HG02759 (cell line): ENCODE data around the gene OSBPL1A.
"Not testable (repeated sequence)": the region's sequence is repeated elsewhere in the genome, so short reads cannot be mapped to it uniquely, and the experiment has no call there.

Experiments used
- ATAC-seq: cut with Tn5 transposase; IDR thresholded peaks from one replicate; pipeline ENCODE4 v1.9.1; 2021; ENCODE audit warnings: mild to moderate bottlenecking, moderate library complexity; ENCODE audit not compliant: unreplicated experiment

The OSBPL1A gene

DNA sequence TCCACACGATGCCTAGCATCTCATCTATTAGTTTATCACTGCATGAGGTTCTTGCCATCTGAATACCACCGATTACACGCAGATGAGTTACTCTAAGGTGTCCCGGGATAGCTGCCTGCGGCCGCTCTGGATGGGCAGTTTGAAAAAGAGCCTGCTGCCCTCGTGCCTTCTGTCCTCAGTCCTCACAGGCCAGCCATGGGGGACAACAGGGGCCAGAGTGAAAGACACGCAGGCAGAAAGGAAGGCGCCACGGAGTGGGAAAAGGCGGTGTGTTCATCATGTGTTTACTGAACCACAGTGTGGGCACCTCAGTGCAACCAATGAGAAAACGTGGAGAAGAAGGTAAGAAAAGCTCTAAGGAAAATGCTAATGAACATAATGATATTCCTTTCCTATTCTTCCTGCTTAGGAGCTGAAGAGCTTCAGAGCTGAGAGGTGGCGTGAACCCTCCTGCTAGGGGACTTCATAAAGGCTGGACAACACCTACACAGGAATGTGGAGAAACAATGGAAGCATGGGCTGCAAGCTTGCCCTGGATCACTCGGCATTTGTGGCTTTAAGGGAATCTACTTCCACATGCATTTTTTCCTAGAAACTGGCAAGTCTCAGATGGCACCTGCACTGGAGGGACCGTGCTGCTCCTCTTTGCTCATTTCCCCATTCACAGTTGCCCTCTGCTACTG is 207.8 kb downstream of the OSBPL1A start:
- ATAC-seq = no peak

DNA sequence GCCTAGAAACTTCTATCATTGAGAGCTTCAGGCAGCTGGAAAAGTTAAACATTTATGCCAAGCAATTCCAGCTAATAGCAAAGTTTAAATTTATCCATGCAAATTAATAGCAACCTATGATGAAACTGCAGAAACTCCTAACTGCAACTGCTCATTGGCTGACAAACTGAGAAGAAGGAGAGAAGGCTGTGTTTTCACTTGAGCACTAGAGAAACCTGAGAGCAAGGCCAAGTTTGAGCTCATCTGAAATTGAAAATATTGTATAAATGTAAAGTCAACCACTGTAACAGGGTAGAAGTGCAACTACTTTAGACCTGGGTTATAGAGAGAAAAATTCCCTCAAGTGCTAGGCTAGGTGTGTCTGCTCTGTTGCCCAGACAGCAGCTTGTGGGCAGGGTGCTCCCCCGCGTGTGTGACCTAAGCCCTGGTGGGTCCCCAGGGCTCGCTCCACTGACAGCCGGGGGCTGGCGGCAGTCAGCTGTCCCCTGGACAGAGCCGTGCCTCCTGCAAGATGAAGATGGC is 208.6 kb downstream of the OSBPL1A start:
- peak; percentile 82 for ATAC-seq

- no peak for ATAC-seq
These were observed 209.5 kb downstream of the OSBPL1A start for GRCh38 chr18:24188120-24188519.

GRCh38 chr18:24187689-24188088 is 209.9 kb downstream of the OSBPL1A start:
- ATAC-seq = no peak

DNA sequence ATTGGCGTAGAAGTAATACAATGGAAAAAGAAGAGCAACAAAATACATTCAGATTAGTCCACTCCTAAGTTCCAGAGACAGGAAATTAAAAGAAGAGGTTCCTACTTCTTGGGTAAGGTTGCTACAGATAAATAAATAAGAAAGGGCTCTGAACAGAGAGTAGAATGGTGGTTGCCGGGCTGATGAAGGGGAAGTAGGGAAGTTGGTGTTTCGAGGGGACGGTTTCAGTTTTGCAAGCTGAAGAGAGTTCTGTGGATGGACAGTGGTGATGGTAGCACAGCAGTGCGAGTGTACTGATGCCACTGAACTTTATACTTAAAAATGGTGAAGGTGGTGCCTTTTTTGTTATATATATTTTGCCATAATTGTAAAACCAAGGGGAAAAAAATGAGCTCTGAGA is 210.6 kb downstream of the OSBPL1A start:
- peak; percentile 54 for ATAC-seq

- ATAC-seq = no peak
These were observed 211.8 kb downstream of the OSBPL1A start for GRCh38 chr18:24185805-24186204.

GRCh38 chr18:24181806-24182205 is 215.8 kb downstream of the OSBPL1A start:
- ATAC-seq = no peak

- no peak for ATAC-seq
These were observed 217.6 kb downstream of the OSBPL1A start for GRCh38 chr18:24180048-24180447.

DNA sequence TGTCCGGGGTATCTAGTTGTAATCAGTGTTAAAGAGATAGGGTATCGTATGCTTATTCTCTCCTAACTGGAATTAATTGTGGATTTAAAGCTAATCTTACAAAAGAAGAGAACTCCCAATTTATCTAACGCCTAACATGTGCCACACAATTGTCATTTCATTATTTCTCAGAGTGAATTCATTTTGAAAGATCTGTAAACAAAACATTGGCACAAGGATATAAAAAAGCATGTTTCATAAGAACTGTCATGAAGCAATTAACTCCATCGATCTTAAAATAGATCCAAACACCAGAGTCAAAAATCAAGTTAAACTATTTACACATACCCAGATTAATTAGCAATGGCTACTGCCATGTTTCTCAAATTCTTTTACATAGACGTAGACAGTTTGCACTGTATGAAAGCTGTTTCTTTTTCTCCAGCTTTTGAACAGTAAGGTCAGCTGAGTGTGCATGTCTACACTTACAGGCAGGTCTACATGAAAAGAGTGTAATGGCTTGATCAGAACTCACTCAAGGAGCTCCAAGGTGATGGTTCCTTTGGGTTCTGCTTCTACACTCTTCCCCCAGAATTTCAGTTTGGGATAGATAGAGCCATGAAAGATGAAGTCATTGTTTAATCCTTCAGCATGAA is 220.0 kb downstream of the OSBPL1A start:
- no peak for ATAC-seq

DNA sequence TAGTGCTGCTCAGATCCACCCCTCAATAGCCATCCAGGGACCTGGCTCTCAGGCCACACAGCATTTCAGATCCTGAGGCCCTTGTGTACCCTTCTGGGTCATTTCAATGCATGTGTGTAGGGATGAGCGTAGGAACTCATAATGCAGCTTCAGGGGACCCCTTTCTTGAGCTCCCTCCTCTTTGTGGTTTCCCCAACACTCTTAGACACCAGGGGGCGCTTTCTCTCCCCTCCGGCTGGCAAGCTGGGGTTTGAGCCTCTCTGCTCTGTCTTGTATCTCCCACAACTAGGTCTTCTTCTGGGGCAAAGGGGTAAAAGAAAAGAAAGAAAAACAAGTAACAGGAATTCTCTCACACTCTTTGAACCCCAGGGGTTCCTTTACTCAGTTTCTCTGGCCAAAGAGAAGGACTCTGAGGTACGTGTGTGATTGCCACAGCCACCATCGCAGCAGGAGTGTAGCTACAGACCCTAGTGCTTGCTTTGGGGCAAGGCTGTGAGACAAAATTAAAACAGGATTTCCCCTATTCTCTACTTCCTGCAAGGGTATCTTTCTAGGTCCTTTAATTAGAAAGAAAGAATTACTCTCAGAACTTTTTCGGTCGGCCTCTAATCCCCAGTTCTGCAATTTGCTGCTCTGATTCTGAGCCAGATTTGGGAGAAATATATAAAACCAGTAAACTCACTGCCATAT is 220.8 kb downstream of the OSBPL1A start:
- peak; percentile 93 for ATAC-seq

DNA sequence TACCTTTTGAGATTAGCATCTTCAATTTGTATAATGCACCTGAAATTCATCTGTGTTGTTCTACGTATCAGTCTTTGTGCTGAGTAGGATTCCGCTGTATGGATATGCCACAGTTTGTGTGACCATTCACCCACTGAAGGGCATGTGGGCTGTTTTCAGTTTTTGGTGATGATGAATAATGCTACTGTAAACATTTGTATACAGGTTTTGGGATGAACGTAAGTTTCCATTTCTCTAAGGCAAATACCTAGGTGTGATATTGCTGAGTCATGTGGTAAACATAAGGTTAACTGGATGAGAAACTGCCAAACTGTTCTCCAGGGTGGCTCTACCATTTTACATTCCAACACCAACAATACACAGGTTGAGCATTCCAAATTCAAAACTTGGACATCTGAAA is 223.6 kb downstream of the OSBPL1A start:
- no peak for ATAC-seq

- ATAC-seq = no peak
These were observed 227.3 kb downstream of the OSBPL1A start for GRCh38 chr18:24170360-24170759.

GRCh38 chr18:24168496-24168895 is 229.1 kb downstream of the OSBPL1A start:
- ATAC-seq = no peak

DNA sequence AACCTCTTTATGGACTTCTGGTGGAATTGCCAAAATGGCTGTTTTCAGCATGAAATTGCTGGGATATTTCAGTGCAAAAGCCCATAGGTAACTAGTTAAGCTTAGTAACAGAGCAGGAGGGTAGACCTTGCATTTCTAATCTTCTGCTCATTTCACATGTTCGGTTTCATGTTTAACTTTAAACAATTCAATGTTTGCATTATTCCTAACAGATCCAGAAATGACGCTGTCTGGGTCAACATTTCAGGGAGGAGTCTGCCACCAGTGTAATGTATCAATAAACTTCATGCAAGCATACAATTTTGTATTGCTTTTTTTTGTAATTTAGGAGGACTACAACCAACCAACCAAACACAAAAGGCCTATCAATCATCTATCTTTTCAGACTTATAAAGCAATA is 236.3 kb downstream of the OSBPL1A start:
- ATAC-seq = no peak

DNA sequence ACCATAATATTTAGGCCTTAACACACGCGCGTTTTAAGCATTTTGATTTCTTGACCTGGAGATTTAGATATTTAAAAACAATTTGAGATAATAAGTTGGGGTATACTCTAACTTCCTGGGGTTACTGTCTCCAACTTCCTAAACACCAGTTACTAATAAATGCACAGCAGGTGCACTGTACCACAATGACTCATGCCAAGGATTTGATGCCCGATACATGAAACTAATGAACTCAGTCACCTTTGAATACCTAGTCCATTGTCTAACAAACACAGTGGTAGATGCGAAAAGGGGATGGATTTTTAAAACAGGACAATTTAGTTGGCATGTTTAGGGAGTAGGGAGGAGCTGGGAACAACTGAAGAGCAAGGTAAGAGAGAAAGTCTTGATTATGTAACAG is 237.5 kb downstream of the OSBPL1A start:
- no peak for ATAC-seq

DNA sequence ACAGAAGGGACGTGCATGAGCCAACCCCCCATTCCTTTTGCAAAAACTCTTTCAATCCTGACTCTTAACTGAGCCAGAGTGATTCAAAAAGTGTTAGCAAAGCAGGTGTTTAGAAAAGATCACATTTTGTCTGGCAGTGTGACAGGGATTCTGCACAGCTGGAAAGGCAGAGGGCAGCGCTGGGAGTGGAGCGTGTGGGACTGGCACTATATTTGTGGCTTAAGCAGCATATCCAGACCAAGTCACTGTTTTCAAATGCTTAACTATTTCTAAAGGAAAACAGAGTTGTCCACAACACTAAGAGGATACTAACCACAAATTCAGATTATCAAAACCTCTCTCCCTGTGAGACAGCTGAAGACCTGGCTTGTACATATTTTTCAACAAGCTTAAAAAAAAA is 239.8 kb downstream of the OSBPL1A start:
- ATAC-seq = no peak

DNA sequence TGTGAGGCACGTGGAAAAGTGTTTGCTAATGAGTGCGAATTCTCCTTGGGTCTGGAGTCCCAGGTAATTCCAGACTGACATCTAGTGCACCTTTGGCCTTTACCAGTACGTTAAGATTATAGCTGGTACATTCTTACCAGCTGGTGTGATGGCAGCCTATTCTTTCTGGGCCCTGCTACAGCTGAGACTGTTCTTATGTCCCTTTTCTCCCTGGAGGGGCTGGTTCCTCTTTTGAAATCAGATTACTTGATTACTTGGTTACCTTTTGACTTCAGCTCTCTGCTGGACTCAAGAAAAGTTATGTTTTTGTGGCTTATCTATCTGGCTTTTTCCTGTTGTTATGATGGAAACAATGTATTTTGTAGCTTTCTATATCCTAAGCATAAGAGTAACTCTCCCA is 244.2 kb downstream of the OSBPL1A start:
- ATAC-seq = no peak

- not testable (repeated sequence) for ATAC-seq
These were observed 248.0 kb downstream of the OSBPL1A start for GRCh38 chr18:24149591-24149990.

DNA sequence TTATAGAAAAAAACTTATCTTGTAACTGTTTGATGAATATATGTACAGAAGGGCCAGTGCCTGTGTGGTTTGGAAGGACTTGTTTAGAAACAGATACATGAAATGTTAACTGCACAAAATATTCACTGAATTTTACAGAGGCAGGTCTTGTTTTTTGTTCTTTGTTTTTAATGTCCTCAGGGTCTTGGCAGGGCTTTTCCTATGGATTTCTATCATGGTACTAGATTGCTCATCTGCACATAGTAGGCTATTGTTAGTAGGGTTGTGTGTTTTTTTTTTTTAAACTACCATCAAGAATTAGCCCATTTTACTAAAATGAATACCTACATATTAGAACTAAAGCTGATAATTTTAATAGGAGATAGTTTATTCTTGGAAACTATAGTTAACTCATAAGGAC is 255.2 kb downstream of the OSBPL1A start:
- ATAC-seq = no peak

- ATAC-seq = no peak
These were observed 256.9 kb downstream of the OSBPL1A start for GRCh38 chr18:24140697-24141096.

DNA sequence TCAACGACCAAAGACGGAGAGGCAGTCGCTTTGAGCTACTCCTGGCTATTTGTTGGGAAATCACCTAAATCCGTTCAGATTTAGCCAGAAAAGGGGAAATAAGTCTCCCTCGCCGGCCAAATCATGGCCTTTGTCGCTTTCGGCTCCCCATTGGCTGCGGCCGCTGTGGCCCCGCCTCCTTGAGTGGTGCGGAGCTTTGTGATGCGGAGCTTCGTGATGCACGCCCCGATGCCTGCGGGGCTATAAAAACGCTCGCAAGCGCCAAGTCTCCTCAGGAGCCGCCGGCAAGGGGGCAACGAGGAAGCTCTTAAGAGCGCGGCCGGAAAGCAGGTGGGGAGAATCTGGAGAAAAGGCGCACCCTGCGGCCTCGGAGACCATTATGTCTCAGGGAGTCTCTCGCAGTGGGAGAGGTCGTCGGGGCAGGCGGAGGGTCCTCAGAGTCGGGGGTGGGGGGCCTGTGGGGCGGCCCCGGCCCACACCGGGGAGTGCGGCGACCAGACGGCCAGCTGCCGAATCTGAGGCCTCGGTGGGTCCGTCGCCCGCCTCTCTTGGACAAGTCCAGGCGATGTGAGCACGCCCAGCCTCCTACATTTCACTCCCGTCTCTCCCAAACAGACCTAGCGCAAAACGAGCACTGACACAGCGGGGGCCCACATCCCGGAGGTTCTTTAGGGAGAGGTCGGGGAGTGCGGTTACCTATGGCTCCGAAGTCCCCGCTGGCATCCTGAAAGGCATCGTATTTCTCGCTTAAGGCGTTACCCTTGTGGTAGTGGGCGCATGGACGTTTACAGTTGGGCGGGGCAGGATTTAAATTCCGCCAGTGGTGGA is 258.6 kb downstream of the OSBPL1A start, which contains the start of gene CABYR:
TSS of gene CABYR (plus strand) at position 274 of the 828 bp plus-strand sequence. CDS start 4,053 bp downstream, outside the sequence.
- peak; percentile 95 for ATAC-seq
